ENCODE results near the gene PIGH.

DNA sequence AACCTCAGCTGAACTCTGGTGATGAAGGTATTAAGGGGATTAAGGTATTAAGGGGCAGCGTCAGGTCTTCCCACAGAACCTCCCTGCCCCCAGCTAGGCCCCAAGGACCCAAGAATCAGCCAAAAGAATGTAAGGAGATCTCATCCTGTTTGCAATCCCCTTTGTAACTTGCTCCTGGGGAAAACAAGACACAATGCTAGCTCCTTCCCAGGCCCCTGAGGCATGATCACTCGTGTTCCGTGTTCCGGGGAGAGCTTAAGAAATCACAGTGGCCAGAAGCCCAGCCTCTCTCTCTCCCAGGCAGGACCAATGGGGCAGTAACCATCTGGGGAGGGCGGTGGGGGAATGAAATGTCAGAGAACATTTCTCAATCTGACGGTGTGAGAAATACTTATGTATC is 33.2 kb downstream of the PIGH start:
- no peak for TF ChIP-seq SIN3A (IDR thresholded peaks at IDR 0.05; ENCODE audit: borderline replicate concordance, low read depth, low read length)
- TF ChIP-seq, protein P1, sequence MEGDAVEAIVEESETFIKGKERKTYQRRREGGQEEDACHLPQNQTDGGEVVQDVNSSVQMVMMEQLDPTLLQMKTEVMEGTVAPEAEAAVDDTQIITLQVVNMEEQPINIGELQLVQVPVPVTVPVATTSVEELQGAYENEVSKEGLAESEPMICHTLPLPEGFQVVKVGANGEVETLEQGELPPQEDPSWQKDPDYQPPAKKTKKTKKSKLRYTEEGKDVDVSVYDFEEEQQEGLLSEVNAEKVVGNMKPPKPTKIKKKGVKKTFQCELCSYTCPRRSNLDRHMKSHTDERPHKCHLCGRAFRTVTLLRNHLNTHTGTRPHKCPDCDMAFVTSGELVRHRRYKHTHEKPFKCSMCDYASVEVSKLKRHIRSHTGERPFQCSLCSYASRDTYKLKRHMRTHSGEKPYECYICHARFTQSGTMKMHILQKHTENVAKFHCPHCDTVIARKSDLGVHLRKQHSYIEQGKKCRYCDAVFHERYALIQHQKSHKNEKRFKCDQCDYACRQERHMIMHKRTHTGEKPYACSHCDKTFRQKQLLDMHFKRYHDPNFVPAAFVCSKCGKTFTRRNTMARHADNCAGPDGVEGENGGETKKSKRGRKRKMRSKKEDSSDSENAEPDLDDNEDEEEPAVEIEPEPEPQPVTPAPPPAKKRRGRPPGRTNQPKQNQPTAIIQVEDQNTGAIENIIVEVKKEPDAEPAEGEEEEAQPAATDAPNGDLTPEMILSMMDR (IDR thresholded peaks at IDR 0.05): no peak
- TF ChIP-seq TAF1 (IDR thresholded peaks at IDR 0.05; ENCODE audit: borderline replicate concordance, low read depth, low read length): no peak
- no peak for TF ChIP-seq TEAD4 (IDR thresholded peaks at IDR 0.05; ENCODE audit: borderline replicate concordance, insufficient read depth)
- no peak for TF ChIP-seq RXRA (IDR thresholded peaks at IDR 0.05; ENCODE audit: borderline replicate concordance, low read depth)
- no peak for TF ChIP-seq EP300 (IDR thresholded peaks at IDR 0.05; ENCODE audit: borderline replicate concordance in 1 of 2, low read depth in 1 of 2, low read length in 1 of 2)
- TF ChIP-seq YY1 (IDR thresholded peaks at IDR 0.05; ENCODE audit: low read depth): no peak
- no peak for TF ChIP-seq POLR2AphosphoS5 (IDR thresholded peaks at IDR 0.05; ENCODE audit: low read depth, low read length)
- TF ChIP-seq, protein P2, sequence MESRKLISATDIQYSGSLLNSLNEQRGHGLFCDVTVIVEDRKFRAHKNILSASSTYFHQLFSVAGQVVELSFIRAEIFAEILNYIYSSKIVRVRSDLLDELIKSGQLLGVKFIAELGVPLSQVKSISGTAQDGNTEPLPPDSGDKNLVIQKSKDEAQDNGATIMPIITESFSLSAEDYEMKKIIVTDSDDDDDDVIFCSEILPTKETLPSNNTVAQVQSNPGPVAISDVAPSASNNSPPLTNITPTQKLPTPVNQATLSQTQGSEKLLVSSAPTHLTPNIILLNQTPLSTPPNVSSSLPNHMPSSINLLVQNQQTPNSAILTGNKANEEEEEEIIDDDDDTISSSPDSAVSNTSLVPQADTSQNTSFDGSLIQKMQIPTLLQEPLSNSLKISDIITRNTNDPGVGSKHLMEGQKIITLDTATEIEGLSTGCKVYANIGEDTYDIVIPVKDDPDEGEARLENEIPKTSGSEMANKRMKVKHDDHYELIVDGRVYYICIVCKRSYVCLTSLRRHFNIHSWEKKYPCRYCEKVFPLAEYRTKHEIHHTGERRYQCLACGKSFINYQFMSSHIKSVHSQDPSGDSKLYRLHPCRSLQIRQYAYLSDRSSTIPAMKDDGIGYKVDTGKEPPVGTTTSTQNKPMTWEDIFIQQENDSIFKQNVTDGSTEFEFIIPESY (IDR thresholded peaks at IDR 0.05; ENCODE audit: borderline replicate concordance, low read depth): no peak
- TF ChIP-seq GATA2 (CRISPR knock-in tag; IDR thresholded peaks at IDR 0.05): no peak
- no peak for TF ChIP-seq MEF2A (IDR thresholded peaks at IDR 0.05; ENCODE audit: borderline replicate concordance, low read depth)
- TF ChIP-seq FOSL2 (IDR thresholded peaks at IDR 0.05; ENCODE audit: borderline replicate concordance, low read depth): no peak
- TF ChIP-seq RCOR1 (IDR thresholded peaks at IDR 0.05; ENCODE audit: low read length): no peak
